Esophagus squamous epithelium (tissue), 5 donors: ENCODE measurements around the gene GHSR. TPM values are rescaled to one million over a fixed set of nuclear protein-coding genes. Genes with fewer than 3 reads are reported as not detected.
"Not testable (repeated sequence)": the region's sequence is repeated elsewhere in the genome, so short reads cannot be mapped to it uniquely, and the experiment has no call there.

Experiments
- DNase-seq: peaks from one replicate; lab custom pipeline; 2025; lab: John Stamatoyannopoulos, UW
- H3K27ac ChIP-seq, 4 donors: fragments of 200-600 bp; sonication (generic); one replicate each; pipeline ENCODE4 v1.5.1; 2016 to 2019; ENCODE audit warnings: mild to moderate bottlenecking in 1 of 4
- H3K27me3 ChIP-seq, 4 donors: fragments of 200-600 bp; sonication (generic); 1 replicate in 3 of 4; 2 replicates in 1 of 4; pipeline versions ENCODE4 v1.5.1 to v1.6.0; 2017 to 2021; ENCODE audit warnings: antibody characterized with exemption in 1 of 4
- H3K36me3 ChIP-seq, 3 donors: fragments of 200-600 bp; sonication (generic); one replicate each; pipeline ENCODE4 v1.5.1; 2016 to 2019
- H3K4me1 ChIP-seq, 3 donors: fragments of 200-600 bp; sonication (generic); one replicate each; pipeline ENCODE4 v1.5.1; 2017 to 2019
- H3K4me3 ChIP-seq, 4 donors: fragments of 200-600 bp; sonication (generic); 1 replicate in 3 of 4; 2 replicates in 1 of 4; pipeline ENCODE4 v1.5.1; 2016 to 2019; ENCODE audit warnings: mild to moderate bottlenecking in 2 of 4, moderate library complexity in 1 of 4
- H3K9me3 ChIP-seq, 3 donors: fragments of 200-600 bp; sonication (generic); one replicate each; pipeline ENCODE4 v1.5.1; 2016 to 2019
- POLR2A ChIP-seq, 4 donors: fragments of 450-650 bp; IDR thresholded peaks; one replicate each; pipeline ENCODE4 v1.6.1; 2017; ENCODE audit warnings: antibody characterized with exemption in 4 of 4, mild to moderate bottlenecking in 4 of 4, moderate library complexity in 3 of 4
- WGBS, 2 donors: methylation state at CpG; one replicate each; pipeline ENCODE4 v1.1.5; 2018; 5-methylcytosine and 5-hydroxymethylcytosine counted together
- intact Hi-C: fragments of 100-400 bp; cut with DNase I; formaldehyde crosslinking; loops from one replicate; pipeline ENCODE4 v1.15.0; 2022
- total RNA-seq, 4 donors: library from RNA; depleted of rRNA; stranded (reverse); fragments of >200 nt; gene quantifications; one replicate each; pipeline ENCODE4 v1.1.0, GENCODE V29; 2016
- TF ChIP-seq, protein P1 (sequence below), 6 experiments: fragments of 450-650 bp in 4 of 6; fragments of 200-600 bp in 2 of 6; sonication (generic) in 2 of 6; IDR thresholded peaks; one replicate each; pipeline ENCODE4 v1.5.1; 2016 to 2019; ENCODE audit warnings: antibody characterized with exemption in 6 of 6, mild to moderate bottlenecking in 4 of 6, moderate library complexity in 4 of 6
- donor health status: DM: yes; HTN: yes; CAD: no.

Gene GHSR, protein sequence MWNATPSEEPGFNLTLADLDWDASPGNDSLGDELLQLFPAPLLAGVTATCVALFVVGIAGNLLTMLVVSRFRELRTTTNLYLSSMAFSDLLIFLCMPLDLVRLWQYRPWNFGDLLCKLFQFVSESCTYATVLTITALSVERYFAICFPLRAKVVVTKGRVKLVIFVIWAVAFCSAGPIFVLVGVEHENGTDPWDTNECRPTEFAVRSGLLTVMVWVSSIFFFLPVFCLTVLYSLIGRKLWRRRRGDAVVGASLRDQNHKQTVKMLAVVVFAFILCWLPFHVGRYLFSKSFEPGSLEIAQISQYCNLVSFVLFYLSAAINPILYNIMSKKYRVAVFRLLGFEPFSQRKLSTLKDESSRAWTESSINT
- not detected for total RNA-seq

GRCh38 chr3:172447611-172448579, at the start of gene GHSR:
TSS of gene GHSR (minus strand) at chr3:172448456. CDS start at chr3:172448413, 43 bp downstream.
- H3K27me3 ChIP-seq: peaks cover 21 to 80% (median 26%) of the 10 kb centered on the region in 4 donors
- intact Hi-C loops: no loop called here
- H3K36me3 ChIP-seq: no peaks in the 10 kb centered on the region
- TF ChIP-seq, protein P1, sequence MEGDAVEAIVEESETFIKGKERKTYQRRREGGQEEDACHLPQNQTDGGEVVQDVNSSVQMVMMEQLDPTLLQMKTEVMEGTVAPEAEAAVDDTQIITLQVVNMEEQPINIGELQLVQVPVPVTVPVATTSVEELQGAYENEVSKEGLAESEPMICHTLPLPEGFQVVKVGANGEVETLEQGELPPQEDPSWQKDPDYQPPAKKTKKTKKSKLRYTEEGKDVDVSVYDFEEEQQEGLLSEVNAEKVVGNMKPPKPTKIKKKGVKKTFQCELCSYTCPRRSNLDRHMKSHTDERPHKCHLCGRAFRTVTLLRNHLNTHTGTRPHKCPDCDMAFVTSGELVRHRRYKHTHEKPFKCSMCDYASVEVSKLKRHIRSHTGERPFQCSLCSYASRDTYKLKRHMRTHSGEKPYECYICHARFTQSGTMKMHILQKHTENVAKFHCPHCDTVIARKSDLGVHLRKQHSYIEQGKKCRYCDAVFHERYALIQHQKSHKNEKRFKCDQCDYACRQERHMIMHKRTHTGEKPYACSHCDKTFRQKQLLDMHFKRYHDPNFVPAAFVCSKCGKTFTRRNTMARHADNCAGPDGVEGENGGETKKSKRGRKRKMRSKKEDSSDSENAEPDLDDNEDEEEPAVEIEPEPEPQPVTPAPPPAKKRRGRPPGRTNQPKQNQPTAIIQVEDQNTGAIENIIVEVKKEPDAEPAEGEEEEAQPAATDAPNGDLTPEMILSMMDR (IDR thresholded peaks at IDR 0.05): no peak
- TF ChIP-seq POLR2A (IDR thresholded peaks at IDR 0.05): no peak
- no peak within 1 kb of the TSS for H3K27ac ChIP-seq
- peak within 1 kb of the TSS in 1 of 4 donors; percentile 17 for H3K4me3 ChIP-seq
- DNase-seq: no peak
- 17 to 24% methylated on average over 15 to 25 of the region's 76 CpGs for WGBS, 2 donors
- peaks cover 3 to 24% (median 10%) of the 10 kb centered on the region in 3 donors for H3K4me1 ChIP-seq
- no peaks in the 10 kb centered on the region for H3K9me3 ChIP-seq

DNA sequence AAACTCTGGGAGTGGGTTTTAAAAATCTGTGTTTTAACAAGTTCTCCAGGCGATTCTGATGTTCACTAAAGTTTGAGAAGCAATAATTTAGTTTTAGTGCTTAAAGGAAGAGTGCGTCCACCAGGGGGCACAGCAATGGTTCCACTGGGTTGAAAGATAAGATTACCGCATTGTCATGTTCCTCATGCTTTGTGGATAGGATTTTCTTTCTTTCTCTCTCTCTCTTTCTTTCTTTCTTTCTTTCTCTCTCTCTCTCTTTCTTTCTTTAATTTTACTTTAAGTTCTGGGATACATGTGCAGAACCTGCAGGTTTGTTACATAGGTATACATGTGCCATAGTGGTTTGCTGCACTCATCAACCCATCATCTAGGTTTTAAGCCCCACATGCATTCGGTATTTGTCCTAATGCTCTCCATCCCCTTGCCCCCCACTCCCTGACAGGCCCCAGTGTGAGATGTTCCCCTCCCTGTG, 42.0 kb upstream of the GHSR start:
- H3K27me3 ChIP-seq, H3K4me3 ChIP-seq, H3K9me3 ChIP-seq, H3K27ac ChIP-seq, H3K4me1 ChIP-seq, intact Hi-C loops, H3K36me3 ChIP-seq: not testable (repeated sequence)
- DNase-seq: peak; percentile 3
- TF ChIP-seq, protein P1 (IDR thresholded peaks at IDR 0.05): peak; percentile 51 to 86 (median 80)
- 24% methylated on average over 4 of the region's 4 CpGs for WGBS, 2 donors

DNA sequence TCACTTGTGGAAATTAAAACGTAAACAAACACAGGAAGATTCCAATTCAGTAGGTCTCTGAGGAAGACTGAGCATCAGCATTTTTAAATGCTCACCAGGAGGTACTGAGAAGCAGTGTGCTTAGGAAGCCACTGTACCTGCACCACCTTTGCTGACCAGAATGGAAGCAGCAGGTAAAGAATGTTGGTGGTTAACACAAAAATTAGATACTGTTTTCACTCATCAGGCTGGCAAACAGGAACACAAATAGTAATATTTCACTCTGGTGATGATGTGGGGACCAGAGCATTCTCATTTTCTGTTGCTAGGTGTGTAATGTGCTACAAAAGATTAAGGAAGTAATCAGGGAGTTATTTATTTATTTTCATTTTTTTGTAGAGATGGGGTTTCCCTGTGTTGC, 29.9 kb upstream of the GHSR start:
- H3K27ac ChIP-seq: no peak overlapping the region
- no peak for DNase-seq

GRCh38 chr3:172476347-172476746, 28.1 kb upstream of the GHSR start:
- Histone ChIP-seq H3K27ac (peak overlapping the region in 2 of 4 donors; percentile 64 to 75), H3K4me1 (peaks cover 0 to 15% (median 0%) of the 10 kb centered on the region in 3 donors), H3K27me3 (no peaks in the 10 kb centered on the region), H3K9me3 (no peaks in the 10 kb centered on the region), H3K36me3 (no peaks in the 10 kb centered on the region), H3K4me3 (peak overlapping the region in 2 of 4 donors; percentile 43 to 59)
- DNase-seq: no peak
- intact Hi-C loops: no loop called here
- no peak for TF ChIP-seq POLR2A (IDR thresholded peaks at IDR 0.05)
- TF ChIP-seq, protein P1 (IDR thresholded peaks at IDR 0.05): no peak
- WGBS, 2 donors: 68 to 74% methylated on average over 5 of the region's 5 CpGs

More for the DNA sequence above, 29.9 kb upstream of the GHSR start:
- Histone ChIP-seq H3K36me3 (no peaks in the 10 kb centered on the region), H3K4me1 (peaks cover 0 to 15% (median 0%) of the 10 kb centered on the region in 3 donors), H3K9me3 (no peaks in the 10 kb centered on the region), H3K27me3 (no peaks in the 10 kb centered on the region), H3K4me3 (no peak overlapping the region)
- TF ChIP-seq, protein P1 (IDR thresholded peaks at IDR 0.05): no peak
- no peak for TF ChIP-seq POLR2A (IDR thresholded peaks at IDR 0.05)
- intact Hi-C loops: no loop called here
- whole genome bisulfite sequencing, 2 donors: 50 to 67% methylated on average over 1 of the region's 1 CpG
